NOMO-1 treated with DMSO at 0.1 percent for 48 hours (cell line): ENCODE measurements around the gene DRC1.
"Not testable (repeated sequence)": the region's sequence is repeated elsewhere in the genome, so short reads cannot be mapped to it uniquely, and the experiment has no call there.

Experiments used
- DNase-seq: peaks from one replicate; lab custom pipeline; 2025; ENCODE audit not compliant: unreplicated experiment; lab: John Stamatoyannopoulos, UW

Gene DRC1

GRCh38 chr2:26462100-26462499 lies 60.4 kb downstream of the DRC1 start:
- DNase-seq: no peak

GRCh38 chr2:26462511-26463243 lies 61.0 kb downstream of the DRC1 start:
- DNase-seq: peak; percentile 22

- DNase-seq: no peak
These were observed 61.8 kb downstream of the DRC1 start for GRCh38 chr2:26463244-26464192.

GRCh38 chr2:26464390-26465265 lies 62.9 kb downstream of the DRC1 start:
- no peak for DNase-seq

GRCh38 chr2:26465266-26465925 lies 63.7 kb downstream of the DRC1 start:
- no peak for DNase-seq

- no peak for DNase-seq
These were observed 64.3 kb downstream of the DRC1 start for GRCh38 chr2:26465981-26466471.

GRCh38 chr2:26466662-26467310 lies 65.1 kb downstream of the DRC1 start:
- DNase-seq: no peak

- DNase-seq: not testable (repeated sequence)
These were observed 66.8 kb downstream of the DRC1 start for GRCh38 chr2:26468544-26468943.

GRCh38 chr2:26469092-26469710 lies 67.5 kb downstream of the DRC1 start:
- peak; percentile 76 for DNase-seq

GRCh38 chr2:26469955-26470354 lies 68.2 kb downstream of the DRC1 start:
- DNase-seq: no peak

- DNase-seq: no peak
These were observed 69.0 kb downstream of the DRC1 start for GRCh38 chr2:26470601-26471260.

GRCh38 chr2:26471289-26471688 lies 69.6 kb downstream of the DRC1 start:
- DNase-seq: no peak

- no peak for DNase-seq
These were observed 70.3 kb downstream of the DRC1 start for GRCh38 chr2:26471766-26472706.

GRCh38 chr2:26472821-26473655 lies 71.3 kb downstream of the DRC1 start:
- DNase-seq: no peak

- DNase-seq: no peak
These were observed 72.1 kb downstream of the DRC1 start for GRCh38 chr2:26473796-26474195.

GRCh38 chr2:26474261-26474785 lies 72.6 kb downstream of the DRC1 start:
- no peak for DNase-seq

GRCh38 chr2:26475037-26475436 lies 73.3 kb downstream of the DRC1 start:
- no peak for DNase-seq
